Measurements from ENCODE around the gene LMNTD1.

DNA sequence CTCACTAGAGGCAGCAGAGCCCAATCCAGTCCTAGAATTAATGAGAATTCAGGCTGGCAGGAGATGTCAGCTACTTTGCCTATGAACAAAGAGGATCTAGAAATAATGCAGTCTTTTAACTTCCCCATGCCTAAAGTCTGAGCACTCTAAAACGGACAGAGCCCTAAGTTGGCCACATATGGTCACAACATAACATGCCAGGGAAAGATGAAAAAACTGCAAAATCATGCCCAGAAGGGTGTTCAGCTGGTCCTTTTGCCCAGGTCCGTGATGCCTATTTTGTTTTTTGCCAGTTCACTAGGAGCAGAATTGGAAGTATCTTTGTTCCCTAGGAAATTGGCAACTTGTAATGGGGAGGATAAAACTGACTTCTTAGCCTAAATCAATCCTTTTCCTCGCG, 20.3 kb upstream of the LMNTD1 start:
- TF ChIP-seq, protein P1, sequence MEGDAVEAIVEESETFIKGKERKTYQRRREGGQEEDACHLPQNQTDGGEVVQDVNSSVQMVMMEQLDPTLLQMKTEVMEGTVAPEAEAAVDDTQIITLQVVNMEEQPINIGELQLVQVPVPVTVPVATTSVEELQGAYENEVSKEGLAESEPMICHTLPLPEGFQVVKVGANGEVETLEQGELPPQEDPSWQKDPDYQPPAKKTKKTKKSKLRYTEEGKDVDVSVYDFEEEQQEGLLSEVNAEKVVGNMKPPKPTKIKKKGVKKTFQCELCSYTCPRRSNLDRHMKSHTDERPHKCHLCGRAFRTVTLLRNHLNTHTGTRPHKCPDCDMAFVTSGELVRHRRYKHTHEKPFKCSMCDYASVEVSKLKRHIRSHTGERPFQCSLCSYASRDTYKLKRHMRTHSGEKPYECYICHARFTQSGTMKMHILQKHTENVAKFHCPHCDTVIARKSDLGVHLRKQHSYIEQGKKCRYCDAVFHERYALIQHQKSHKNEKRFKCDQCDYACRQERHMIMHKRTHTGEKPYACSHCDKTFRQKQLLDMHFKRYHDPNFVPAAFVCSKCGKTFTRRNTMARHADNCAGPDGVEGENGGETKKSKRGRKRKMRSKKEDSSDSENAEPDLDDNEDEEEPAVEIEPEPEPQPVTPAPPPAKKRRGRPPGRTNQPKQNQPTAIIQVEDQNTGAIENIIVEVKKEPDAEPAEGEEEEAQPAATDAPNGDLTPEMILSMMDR (conservative IDR thresholded peaks at IDR 0.05) = no peak
- TF ChIP-seq ZFX (IDR thresholded peaks at IDR 0.05) = no peak

Measured in C4-2B (cell line).